Vagina (tissue), 2 donors: ENCODE data around the gene CCDC9.

Experiments used
- POLR2A ChIP-seq, 2 donors: fragments of 450-650 bp; IDR thresholded peaks; one replicate each; pipeline ENCODE4 v1.6.1; 2017; ENCODE audit warnings: antibody characterized with exemption in 2 of 2, mild to moderate bottlenecking in 2 of 2, moderate library complexity in 2 of 2
- POLR2AphosphoS5 ChIP-seq, 2 donors: sonication (generic); formaldehyde crosslinking; IDR thresholded peaks; one replicate each; pipeline ENCODE4 v1.9.0; 2017; ENCODE audit warnings: antibody characterized with exemption in 2 of 2, mild to moderate bottlenecking in 2 of 2, low read depth in 1 of 2; ENCODE audit not compliant: insufficient read depth in 1 of 2
- TF ChIP-seq, protein P1 (sequence below), 3 experiments: fragments of 450-650 bp in 2 of 3; fragments of 200-600 bp in 1 of 3; sonication (generic) in 1 of 3; IDR thresholded peaks; one replicate each; pipeline ENCODE4 v1.5.1; 2017 to 2019; ENCODE audit warnings: antibody characterized with exemption in 3 of 3, mild to moderate bottlenecking in 2 of 3, moderate library complexity in 2 of 3

DNA sequence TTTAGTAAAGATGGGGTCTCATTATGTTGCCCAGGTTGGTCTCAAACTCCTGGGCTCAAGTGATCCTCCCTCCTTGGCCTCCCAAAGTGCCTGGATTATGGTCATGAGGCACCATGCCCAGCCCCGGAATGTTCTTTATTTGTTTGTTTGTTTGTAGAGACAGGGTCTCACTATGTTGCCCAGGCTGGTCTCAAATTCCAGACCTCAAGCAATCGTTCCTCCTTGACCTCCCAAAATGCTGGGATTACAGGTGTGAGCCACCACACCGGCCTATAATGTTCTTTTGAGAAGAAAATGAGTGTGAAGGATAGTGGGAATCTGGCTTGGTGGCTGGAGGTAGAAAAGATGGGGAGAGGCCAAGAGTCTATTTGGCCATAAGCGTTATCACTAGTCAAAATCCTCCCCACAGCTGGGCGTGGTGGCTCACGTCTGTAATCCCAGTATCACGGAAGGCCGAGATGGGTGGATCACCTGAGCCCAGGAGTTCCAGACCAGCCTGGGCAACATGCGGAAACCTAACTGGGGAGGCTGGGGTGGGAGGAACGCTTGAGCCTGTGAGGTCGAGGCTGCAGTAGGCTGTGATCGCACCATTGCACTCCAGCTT, 20.2 kb upstream of the CCDC9 start:
- TF ChIP-seq, protein P1, sequence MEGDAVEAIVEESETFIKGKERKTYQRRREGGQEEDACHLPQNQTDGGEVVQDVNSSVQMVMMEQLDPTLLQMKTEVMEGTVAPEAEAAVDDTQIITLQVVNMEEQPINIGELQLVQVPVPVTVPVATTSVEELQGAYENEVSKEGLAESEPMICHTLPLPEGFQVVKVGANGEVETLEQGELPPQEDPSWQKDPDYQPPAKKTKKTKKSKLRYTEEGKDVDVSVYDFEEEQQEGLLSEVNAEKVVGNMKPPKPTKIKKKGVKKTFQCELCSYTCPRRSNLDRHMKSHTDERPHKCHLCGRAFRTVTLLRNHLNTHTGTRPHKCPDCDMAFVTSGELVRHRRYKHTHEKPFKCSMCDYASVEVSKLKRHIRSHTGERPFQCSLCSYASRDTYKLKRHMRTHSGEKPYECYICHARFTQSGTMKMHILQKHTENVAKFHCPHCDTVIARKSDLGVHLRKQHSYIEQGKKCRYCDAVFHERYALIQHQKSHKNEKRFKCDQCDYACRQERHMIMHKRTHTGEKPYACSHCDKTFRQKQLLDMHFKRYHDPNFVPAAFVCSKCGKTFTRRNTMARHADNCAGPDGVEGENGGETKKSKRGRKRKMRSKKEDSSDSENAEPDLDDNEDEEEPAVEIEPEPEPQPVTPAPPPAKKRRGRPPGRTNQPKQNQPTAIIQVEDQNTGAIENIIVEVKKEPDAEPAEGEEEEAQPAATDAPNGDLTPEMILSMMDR (IDR thresholded peaks at IDR 0.05) = no peak
- no peak for TF ChIP-seq POLR2A (IDR thresholded peaks at IDR 0.05)
- no peak for TF ChIP-seq POLR2AphosphoS5 (IDR thresholded peaks at IDR 0.05; ENCODE audit: insufficient read depth in 1 of 2, low read depth in 1 of 2)
